ENCODE data around the gene EFTUD2.
A peak's percentile ranks its signal among the peaks of the same experiment; 100 is the strongest.

DNA sequence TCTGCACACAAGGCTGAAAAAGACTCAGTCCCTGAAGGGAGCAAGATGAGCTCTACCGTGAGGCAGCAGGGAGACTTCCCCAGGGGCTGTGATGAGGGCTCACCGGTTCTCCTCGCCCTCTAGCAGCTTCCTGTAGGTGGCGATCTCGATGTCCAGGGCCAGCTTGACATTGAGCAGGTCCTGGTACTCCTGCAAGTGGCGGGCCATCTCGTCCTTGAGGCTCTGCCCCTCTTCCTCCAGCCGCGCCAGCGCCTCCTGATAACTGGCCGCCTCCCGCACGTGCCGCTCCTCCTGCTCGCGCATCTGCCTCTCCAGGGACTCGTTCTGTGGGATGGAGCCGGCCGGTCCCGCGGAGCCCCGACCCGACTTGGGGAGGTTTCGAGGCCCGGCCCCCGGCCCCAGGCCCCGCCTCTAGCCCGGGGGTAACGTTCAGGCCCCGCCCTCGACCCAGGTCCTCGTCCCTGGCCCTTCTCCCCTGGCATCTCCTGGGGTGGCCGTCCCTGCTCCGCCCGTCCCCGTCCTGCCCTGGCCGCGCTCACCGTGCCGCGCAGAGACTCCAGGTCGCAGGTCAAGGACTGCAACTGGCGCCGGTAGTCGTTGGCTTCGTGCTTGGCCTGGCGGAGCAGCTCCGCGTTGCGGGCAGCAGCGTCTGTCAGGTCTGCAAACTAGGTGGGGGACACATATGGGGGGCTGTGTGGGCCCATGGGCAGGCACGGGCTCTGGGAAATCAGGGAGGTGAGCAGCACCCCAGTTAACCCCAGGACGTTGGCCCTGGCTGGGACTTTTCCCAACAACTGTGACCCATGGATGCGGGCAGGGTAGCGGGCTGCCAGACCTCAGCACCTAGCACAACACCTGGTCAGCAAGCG, 12.1 kb upstream of the EFTUD2 start:
- TF ChIP-seq TOE1 (CRISPR knock-in tag; IDR thresholded peaks at IDR 0.05) (no peak), HIVEP1 (CRISPR knock-in tag; IDR thresholded peaks at IDR 0.05) (peak; percentile 30; the same call in 1 of the 2 replicates), MYC (CRISPR knock-in tag; IDR thresholded peaks at IDR 0.05; ENCODE audit: borderline replicate concordance) (no peak), FOXJ3 (CRISPR knock-in tag; IDR thresholded peaks at IDR 0.05; ENCODE audit: borderline replicate concordance) (no peak), EP300 (IDR thresholded peaks at IDR 0.05; ENCODE audit: low read depth in 2 of 2, low read length in 2 of 2) (no peak), EP300 (CRISPR knock-in tag; IDR thresholded peaks at IDR 0.05; ENCODE audit: borderline replicate concordance) (no peak), ZKSCAN1 (IDR thresholded peaks at IDR 0.05; ENCODE audit: low read length) (no peak), CENPX (CRISPR knock-in tag; IDR thresholded peaks at IDR 0.05) (no peak), RAD21 (CRISPR knock-in tag; IDR thresholded peaks at IDR 0.05) (peak; percentile 67; the same call in 1 of the 2 replicates), KMT2A (CRISPR knock-in tag; IDR thresholded peaks at IDR 0.05) (no peak), GABPB1 (CRISPR knock-in tag; IDR thresholded peaks at IDR 0.05) (peak; percentile 60; the same call in 1 of the 2 replicates), TCF12 (IDR thresholded peaks at IDR 0.05) (no peak), TCF12 (CRISPR knock-in tag; IDR thresholded peaks at IDR 0.05) (no peak)
- TF ChIP-seq, protein P1, sequence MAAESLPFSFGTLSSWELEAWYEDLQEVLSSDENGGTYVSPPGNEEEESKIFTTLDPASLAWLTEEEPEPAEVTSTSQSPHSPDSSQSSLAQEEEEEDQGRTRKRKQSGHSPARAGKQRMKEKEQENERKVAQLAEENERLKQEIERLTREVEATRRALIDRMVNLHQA (CRISPR knock-in tag; IDR thresholded peaks at IDR 0.05) = no peak
